Gastrocnemius medialis (tissue), 4 donors: ENCODE data around the gene PRDM2. TPM values are rescaled to one million over a fixed set of nuclear protein-coding genes. Genes with fewer than 3 reads are reported as not detected.

ENCODE experiments used
- ATAC-seq, 2 donors: fragments of 150-250 bp; one replicate each; pipeline ENCODE4 v1.9.1; 2016
- DNase-seq, 2 donors: peaks; one replicate each; pipeline ENCODE4 v3.0.0-alpha.2; 2019
- H3K27ac ChIP-seq, 4 donors: fragments of 200-600 bp; sonication (generic); 1 replicate in 1 of 4; 2 replicates in 3 of 4; pipeline ENCODE4 v1.5.1; 2016 to 2018; ENCODE audit warnings: mild to moderate bottlenecking in 2 of 4, moderate library complexity in 1 of 4
- H3K27me3 ChIP-seq, 3 donors: fragments of 200-600 bp; sonication (generic) in 2 of 3; 1 replicate in 1 of 3; 2 replicates in 2 of 3; pipeline versions ENCODE4 v1.5.1 to v1.6.0; 2016 to 2019; ENCODE audit warnings: mild to moderate bottlenecking in 1 of 3, moderate library complexity in 1 of 3
- H3K36me3 ChIP-seq, 2 donors: fragments of 200-600 bp; sonication (generic) in 1 of 2; one replicate each; pipeline ENCODE4 v1.5.1; 2017 to 2018
- H3K4me1 ChIP-seq, 2 donors: fragments of 200-600 bp; sonication (generic) in 1 of 2; one replicate each; pipeline ENCODE4 v1.5.1; 2016 to 2017; ENCODE audit warnings: mild to moderate bottlenecking in 2 of 2
- H3K4me3 ChIP-seq, 4 donors: fragments of 200-600 bp; sonication (generic) in 3 of 4; 1 replicate in 1 of 4; 2 replicates in 3 of 4; pipeline ENCODE4 v1.5.1; 2016 to 2019; ENCODE audit warnings: mild to moderate bottlenecking in 2 of 4
- H3K9me3 ChIP-seq, 3 donors: fragments of 200-600 bp; sonication (generic) in 2 of 3; 1 replicate in 1 of 3; 2 replicates in 2 of 3; pipeline ENCODE4 v1.5.1; 2016 to 2019
- CTCF ChIP-seq, 5 experiments: fragments of 450-650 bp in 3 of 5; fragments of 200-600 bp in 2 of 5; sonication (generic) in 2 of 5; IDR thresholded peaks in 4 of 5; conservative IDR thresholded peaks in 1 of 5; 1 replicate in 4 of 5; 2 replicates in 1 of 5; pipeline ENCODE4 v1.5.1; 2016 to 2019; ENCODE audit warnings: antibody characterized with exemption in 5 of 5, mild to moderate bottlenecking in 3 of 5, moderate library complexity in 3 of 5
- POLR2A ChIP-seq, 2 donors: fragments of 450-650 bp; IDR thresholded peaks; one replicate each; pipeline ENCODE4 v1.6.1; 2017; ENCODE audit warnings: antibody characterized with exemption in 2 of 2, mild to moderate bottlenecking in 2 of 2, moderate library complexity in 2 of 2
- in situ Hi-C, 4 donors: fragments of 200-750 bp; cut with MboI; loops; one replicate each; pipeline versions ENCODE4 v1.15.0 to v1.8.0; 2017; ENCODE audit warnings: low sequenced_read_pairs in 4 of 4
- intact Hi-C: fragments of 100-400 bp; cut with DNase I; formaldehyde crosslinking; loops from one replicate; pipeline ENCODE4 v1.15.1; 2023; ENCODE audit warnings: low total_unique reads
- total RNA-seq, 4 donors: library from RNA; depleted of rRNA; stranded (reverse); fragments of >200 nt; gene quantifications; one replicate each; pipeline versions ENCODE4 v1.1.0 to v1.2.3, GENCODE V29; 2016

The PRDM2 gene
- 10 to 100 TPM; 24.1 to 38.3 (median 35.6) TPM for total RNA-seq

GRCh38 chr1:13699936-13700520, at the start of gene PRDM2:
PRDM2 (plus strand) TSS chr1:13700188; CDS start chr1:13715606, 15,418 bp downstream.
- TF ChIP-seq CTCF (IDR thresholded peaks at IDR 0.05 in 4 of 5, conservative IDR thresholded peaks at IDR 0.05 in 1 of 5), result no peak
- TF ChIP-seq POLR2A (IDR thresholded peaks at IDR 0.05), result peak; percentile 24 to 44
- Histone ChIP-seq H3K36me3 (no peaks in the 10 kb centered on the region), H3K27ac (peak within 1 kb of the TSS; percentile 82 to 88 (median 86)), H3K4me3 (peak within 1 kb of the TSS; percentile 76 to 92 (median 84)), H3K9me3 (peaks cover 0 to 8% (median 0%) of the 10 kb centered on the region in 3 donors), H3K27me3 (peaks cover 0 to 7% (median 4%) of the 10 kb centered on the region in 3 donors), H3K4me1 (peaks cover 4% of the 10 kb centered on the region in 2 donors)
- in situ Hi-C loops (no loop called here), intact Hi-C loops (loop anchor here (5.0 kb wide), 1 partner anchor 47 kb away; no protein-coding TSS in a partner anchor)
- DNase-seq (peak in 1 of 2 donors; percentile 29), ATAC-seq (peak; percentile 77 to 80)

- no peaks in the 10 kb centered on the region for H3K27me3 ChIP-seq
- TF ChIP-seq CTCF (IDR thresholded peaks at IDR 0.05 in 4 of 5, conservative IDR thresholded peaks at IDR 0.05 in 1 of 5) (no peak), POLR2A (IDR thresholded peaks at IDR 0.05) (no peak)
- in situ Hi-C loops, result no loop called here
Observed at GRCh38 chr1:13651279-13651678, 48.7 kb upstream of the PRDM2 start.

GRCh38 chr1:13652238-13652637, 47.8 kb upstream of the PRDM2 start:
- H3K9me3 ChIP-seq, result no peaks in the 10 kb centered on the region
- no peaks in the 10 kb centered on the region for H3K36me3 ChIP-seq
- in situ Hi-C loops, result no loop called here
- H3K4me3 ChIP-seq, result no peak overlapping the region
- DNase-seq, result no peak
- H3K4me1 ChIP-seq, result no peaks in the 10 kb centered on the region
- H3K27ac ChIP-seq, result no peak overlapping the region
- ATAC-seq, result no peak
- no peak for TF ChIP-seq POLR2A (IDR thresholded peaks at IDR 0.05)
- intact Hi-C loops, result no loop called here
- H3K27me3 ChIP-seq, result no peaks in the 10 kb centered on the region

More at GRCh38 chr1:13651279-13651678, 48.7 kb upstream of the PRDM2 start:
- Histone ChIP-seq H3K36me3 (no peaks in the 10 kb centered on the region), H3K4me3 (no peak overlapping the region), H3K4me1 (no peaks in the 10 kb centered on the region), H3K27ac (no peak overlapping the region), H3K9me3 (no peaks in the 10 kb centered on the region)
- intact Hi-C loops, result no loop called here
- DNase-seq (no peak), ATAC-seq (no peak)

GRCh38 chr1:13661539-13661938, 38.4 kb upstream of the PRDM2 start:
- H3K27me3 ChIP-seq, result no peaks in the 10 kb centered on the region
- no peak overlapping the region for H3K27ac ChIP-seq
- intact Hi-C loops (no loop called here), in situ Hi-C loops (loop anchor here in 3 of 4 donors (5.0 to 10.0 kb wide), 4 partner anchors 163 to 301 kb away; no protein-coding TSS in a partner anchor)
- TF ChIP-seq CTCF (IDR thresholded peaks at IDR 0.05 in 4 of 5, conservative IDR thresholded peaks at IDR 0.05 in 1 of 5) (no peak), POLR2A (IDR thresholded peaks at IDR 0.05) (no peak)
- H3K36me3 ChIP-seq, result no peaks in the 10 kb centered on the region
- DNase-seq (peak in 1 of 2 donors; percentile 14), ATAC-seq (no peak)
- H3K4me3 ChIP-seq, result no peak overlapping the region
- no peaks in the 10 kb centered on the region for H3K4me1 ChIP-seq
- H3K9me3 ChIP-seq, result no peaks in the 10 kb centered on the region

GRCh38 chr1:13662493-13662892, 37.5 kb upstream of the PRDM2 start:
- in situ Hi-C loops (loop anchor here in 3 of 4 donors (5.0 to 10.0 kb wide), 4 partner anchors 162 to 300 kb away; no protein-coding TSS in a partner anchor), intact Hi-C loops (no loop called here)
- Histone ChIP-seq H3K27ac (peak overlapping the region in 2 of 4 donors; percentile 2 to 18), H3K9me3 (no peaks in the 10 kb centered on the region), H3K27me3 (no peaks in the 10 kb centered on the region), H3K4me1 (no peaks in the 10 kb centered on the region), H3K36me3 (no peaks in the 10 kb centered on the region), H3K4me3 (no peak overlapping the region)
- DNase-seq (peak; percentile 10 to 39), ATAC-seq (peak in 1 of 2 donors; percentile 62)
- no peak for TF ChIP-seq CTCF (IDR thresholded peaks at IDR 0.05 in 4 of 5, conservative IDR thresholded peaks at IDR 0.05 in 1 of 5)
- TF ChIP-seq POLR2A (IDR thresholded peaks at IDR 0.05), result no peak
